ENCODE data around the gene ITGAE. TPM values are rescaled to one million over a fixed set of nuclear protein-coding genes. Genes with fewer than 3 reads are reported as not detected.

Gene ITGAE
- total RNA-seq, 4 donors from 2014 or later, result 17.0 to 30.7 (median 22.2) TPM

DNA sequence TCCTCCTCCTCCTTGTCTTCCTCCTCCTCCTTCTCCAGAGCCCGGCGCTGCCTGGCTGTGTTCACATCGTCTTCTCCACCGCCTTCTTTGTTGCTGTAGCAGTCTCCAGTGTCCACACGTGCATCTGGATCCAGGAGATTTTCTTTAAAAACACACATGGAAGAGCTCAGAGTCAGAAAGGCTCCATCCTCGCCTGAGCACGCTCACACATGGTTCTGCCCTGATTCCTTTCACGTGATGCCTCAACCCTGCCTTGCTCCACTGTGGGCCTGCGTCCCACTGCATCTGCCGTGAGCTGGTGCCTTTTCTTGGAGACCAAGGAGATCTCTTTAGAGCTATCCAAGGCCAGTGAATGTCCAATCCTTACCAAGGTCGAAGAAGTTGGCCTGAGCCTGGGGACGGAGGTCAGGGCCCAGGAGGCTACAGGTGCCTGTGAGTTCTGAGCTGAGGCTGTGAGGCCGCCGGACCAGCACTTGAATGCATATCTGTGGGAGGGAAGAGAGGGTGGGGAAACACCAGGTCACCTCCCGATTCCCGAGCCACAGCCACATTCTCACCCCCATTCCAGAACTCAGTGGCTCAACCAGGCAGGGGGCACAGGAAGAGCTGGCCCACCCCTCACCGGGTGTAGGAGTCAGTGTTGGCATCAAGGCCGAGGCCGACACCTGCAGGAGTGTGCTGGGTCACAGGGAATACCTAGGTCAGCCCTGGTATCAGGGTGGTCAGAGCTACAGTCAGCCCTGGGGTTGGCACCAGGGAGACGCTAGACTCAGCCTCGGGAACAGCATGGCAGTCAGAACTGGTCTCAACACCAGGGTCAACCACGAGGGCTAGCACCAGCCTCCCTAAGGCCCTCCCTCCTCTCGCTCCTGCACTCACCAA is 39.7 kb downstream of the ITGAE start:
- ATAC-seq (ENCODE audit: low FRiP score) (no peak), DNase-seq (ENCODE audit: low spot score) (no peak)
- TF ChIP-seq, protein P1, sequence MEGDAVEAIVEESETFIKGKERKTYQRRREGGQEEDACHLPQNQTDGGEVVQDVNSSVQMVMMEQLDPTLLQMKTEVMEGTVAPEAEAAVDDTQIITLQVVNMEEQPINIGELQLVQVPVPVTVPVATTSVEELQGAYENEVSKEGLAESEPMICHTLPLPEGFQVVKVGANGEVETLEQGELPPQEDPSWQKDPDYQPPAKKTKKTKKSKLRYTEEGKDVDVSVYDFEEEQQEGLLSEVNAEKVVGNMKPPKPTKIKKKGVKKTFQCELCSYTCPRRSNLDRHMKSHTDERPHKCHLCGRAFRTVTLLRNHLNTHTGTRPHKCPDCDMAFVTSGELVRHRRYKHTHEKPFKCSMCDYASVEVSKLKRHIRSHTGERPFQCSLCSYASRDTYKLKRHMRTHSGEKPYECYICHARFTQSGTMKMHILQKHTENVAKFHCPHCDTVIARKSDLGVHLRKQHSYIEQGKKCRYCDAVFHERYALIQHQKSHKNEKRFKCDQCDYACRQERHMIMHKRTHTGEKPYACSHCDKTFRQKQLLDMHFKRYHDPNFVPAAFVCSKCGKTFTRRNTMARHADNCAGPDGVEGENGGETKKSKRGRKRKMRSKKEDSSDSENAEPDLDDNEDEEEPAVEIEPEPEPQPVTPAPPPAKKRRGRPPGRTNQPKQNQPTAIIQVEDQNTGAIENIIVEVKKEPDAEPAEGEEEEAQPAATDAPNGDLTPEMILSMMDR (IDR thresholded peaks at IDR 0.05), result no peak

DNA sequence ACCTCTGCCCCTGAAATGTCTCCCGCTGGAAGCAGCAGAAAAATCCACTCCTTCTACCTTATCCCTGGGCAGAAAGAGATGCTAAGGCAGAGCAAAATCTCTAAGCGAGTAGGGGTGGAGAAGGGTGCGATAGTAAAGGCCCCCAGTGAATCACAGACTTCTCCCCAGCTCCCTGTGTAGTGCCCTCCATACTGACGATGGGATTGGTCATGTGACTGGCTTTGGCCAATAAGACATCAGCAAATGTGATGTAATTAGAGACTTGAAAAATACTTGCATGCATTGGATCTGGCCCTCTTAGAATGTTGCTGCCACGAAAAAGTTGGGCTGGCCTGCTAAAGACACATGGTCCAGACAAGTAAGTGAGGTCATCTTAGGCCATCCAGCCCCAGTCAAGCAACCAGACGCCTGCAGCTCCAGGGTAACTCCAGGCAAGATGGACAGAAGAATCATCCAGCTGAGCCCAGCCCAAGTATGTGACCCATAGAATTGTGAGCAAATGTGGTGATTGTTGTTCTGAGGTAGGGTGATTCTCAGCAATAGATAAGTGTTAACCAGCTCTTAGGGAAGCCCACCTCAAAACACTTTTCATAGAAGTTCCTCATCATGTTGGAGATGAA is 41.3 kb downstream of the ITGAE start:
- no peak for ATAC-seq (ENCODE audit: low FRiP score)

DNA sequence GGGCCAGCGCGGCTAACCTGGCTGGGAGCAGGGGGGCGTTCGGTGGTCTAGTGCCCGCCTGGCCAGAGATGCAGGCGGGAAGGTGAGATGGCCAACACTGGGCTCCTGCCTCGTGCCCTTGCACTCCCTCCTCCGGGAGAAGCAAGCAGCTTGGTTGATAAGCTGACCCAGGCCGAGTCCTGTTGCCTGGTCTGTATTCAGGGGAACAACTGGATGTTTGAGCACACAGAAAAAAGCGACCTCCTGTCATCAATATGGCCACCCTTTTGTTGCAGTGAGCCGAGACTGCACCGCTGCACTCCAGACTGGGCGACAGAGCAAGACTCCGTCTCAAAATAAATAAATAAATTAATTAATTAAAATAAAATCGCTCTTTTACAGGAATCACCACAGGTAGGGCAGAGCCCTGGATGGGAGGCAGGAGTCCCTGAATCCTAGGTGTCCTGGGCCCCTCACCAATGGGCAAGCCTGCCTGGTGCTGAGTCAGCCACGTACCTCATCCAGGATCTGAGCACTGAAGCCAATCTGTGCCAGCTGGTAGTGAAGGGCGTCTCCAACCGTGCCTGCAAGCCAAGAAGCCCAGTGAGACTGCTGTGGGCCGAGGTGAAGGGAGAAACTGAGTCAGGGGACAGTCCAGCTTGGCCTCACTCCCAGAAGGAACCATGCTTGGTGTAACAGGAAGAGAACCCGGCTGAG is 45.5 kb downstream of the ITGAE start:
- DNase-seq (ENCODE audit: low spot score), result no peak
- TF ChIP-seq, protein P1 (IDR thresholded peaks at IDR 0.05), result no peak
- ATAC-seq (ENCODE audit: low FRiP score), result no peak

More for the DNA sequence above, 41.3 kb downstream of the ITGAE start:
- TF ChIP-seq, protein P1 (IDR thresholded peaks at IDR 0.05), result no peak
- no peak for DNase-seq (ENCODE audit: low spot score)

DNA sequence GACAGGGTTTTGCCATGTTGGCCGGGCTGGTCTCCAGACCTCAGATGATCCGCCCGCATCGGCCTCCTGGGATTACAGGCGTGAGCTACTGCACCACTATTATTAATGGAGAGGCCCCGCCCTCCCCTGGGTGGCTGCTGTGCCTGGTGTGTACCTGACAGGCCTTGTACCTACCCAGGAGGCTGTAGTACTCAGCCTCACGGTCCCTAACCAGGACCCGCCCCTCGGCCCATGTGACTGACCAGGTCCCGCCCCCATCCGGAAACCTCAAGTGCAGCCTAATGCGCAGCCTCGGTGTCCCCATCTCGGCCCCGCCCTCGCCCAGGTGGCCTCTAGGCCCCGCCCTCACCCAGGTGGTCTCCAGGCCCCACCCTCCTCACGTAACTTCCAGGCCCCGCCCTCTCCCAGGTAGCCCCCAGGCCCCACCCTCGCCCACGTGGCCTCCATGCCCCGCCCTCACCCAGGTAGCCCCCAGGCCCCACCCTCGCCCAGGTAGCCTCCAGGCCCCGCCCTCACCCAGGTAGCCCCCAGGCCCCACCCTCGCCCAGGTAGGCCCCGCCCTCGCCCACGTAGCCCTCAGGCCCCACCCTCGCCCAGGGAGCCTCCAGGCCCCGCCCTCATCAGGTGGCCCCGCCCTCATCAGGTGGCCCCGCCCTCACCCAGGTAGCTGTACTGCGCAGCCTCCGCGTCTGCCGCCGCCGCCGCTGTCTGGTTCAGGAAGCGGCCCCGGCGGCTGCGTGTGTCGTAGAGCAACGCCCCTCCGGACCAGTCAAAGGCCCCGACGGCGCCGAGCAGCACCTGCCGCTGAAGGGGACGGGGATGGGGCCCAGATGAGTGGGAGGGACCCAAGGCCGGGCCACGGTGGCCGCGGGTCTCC is 46.3 kb downstream of the ITGAE start:
- ATAC-seq (ENCODE audit: low FRiP score) (no peak), DNase-seq (ENCODE audit: low spot score) (no peak)
- TF ChIP-seq, protein P1 (IDR thresholded peaks at IDR 0.05), result no peak

DNA sequence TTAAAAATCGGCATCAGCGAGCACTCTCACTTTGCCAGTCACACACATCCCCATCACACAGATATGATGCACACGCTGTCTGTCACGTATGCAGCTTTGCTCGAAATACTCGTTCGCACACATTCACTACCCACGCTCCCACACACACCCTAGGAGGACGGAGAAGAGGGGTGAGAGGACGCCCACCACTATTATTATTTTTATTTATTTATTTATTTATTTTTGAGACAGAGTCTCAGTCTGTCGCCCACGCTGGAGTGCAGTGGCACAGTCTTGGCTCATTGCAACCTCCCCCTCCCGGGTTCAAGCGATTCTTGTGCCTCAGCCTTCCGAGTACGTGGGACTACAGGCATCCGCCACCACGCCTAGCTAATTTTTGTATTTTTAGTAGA is 46.9 kb downstream of the ITGAE start:
- TF ChIP-seq, protein P1 (IDR thresholded peaks at IDR 0.05), result no peak
- ATAC-seq (ENCODE audit: low FRiP score), result no peak
- DNase-seq (ENCODE audit: low spot score), result no peak

DNA sequence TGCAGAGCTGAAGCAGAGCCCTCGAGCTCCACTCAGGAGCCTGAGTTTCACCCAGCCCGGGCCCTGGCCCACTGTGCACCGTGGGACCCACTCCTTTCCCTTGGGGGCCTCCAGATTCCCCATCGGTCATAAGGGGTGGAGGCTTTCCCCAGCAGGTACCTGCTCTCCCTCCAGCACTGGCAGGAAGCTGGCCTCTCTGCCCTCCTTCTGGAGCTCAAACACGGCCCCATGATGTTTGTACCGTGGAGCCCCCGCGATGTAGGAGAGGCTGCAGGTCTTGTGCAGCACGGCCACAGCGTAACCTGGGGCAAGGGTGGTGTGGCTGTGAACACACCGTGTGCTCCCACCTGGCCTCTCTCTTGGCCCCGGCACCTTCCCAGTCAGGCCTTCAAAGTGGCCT is 47.4 kb downstream of the ITGAE start:
- DNase-seq (ENCODE audit: low spot score), result no peak
- no peak for ATAC-seq (ENCODE audit: low FRiP score)
- TF ChIP-seq, protein P1 (IDR thresholded peaks at IDR 0.05), result no peak

Measured in omental fat pad (tissue), 4 donors.